ENCODE measurements around the gene TSSK2.

- TF ChIP-seq EZH2 (IDR thresholded peaks at IDR 0.05; ENCODE audit: low read length) (no peak), CTCF (optimal IDR thresholded peaks at IDR 0.05 in 1 of 3, IDR thresholded peaks at IDR 0.05 in 1 of 3, conservative IDR thresholded peaks at IDR 0.05 in 1 of 3; ENCODE audit: extremely low read depth in 1 of 3, insufficient read depth in 2 of 3, low read length in 3 of 3) (no peak)
Measured at GRCh38 chr22:19149991-19150390, 18.9 kb downstream of the TSSK2 start, which contains the start of gene GSC2.

Measured in keratinocyte (primary cell).